C4-2B (cell line): Measurements from ENCODE around the gene BHLHE23.
A peak's percentile ranks its signal among the peaks of the same experiment; 100 is the strongest.

Experiments used
- H3K27ac ChIP-seq: fragments of 450-650 bp; 2 replicates; pipeline ENCODE4 v1.5.1; 2017
- CTCF ChIP-seq: fragments of 450-650 bp; conservative IDR thresholded peaks from 2 replicates; pipeline ENCODE4 v1.5.1; 2017; ENCODE audit warnings: mild to moderate bottlenecking
- ZFX ChIP-seq: fragments of 450-650 bp; IDR thresholded peaks from 2 replicates; pipeline ENCODE4 v1.6.1; 2017

The BHLHE23 gene

GRCh38 chr20:62957136-62958117, 49.3 kb downstream of the BHLHE23 start:
- no peak overlapping the region for H3K27ac ChIP-seq
- TF ChIP-seq CTCF (no peak), ZFX (no peak)

- TF ChIP-seq CTCF: no peak
- TF ChIP-seq ZFX: no peak
- H3K27ac ChIP-seq: peak overlapping the region; percentile 60
Observed at GRCh38 chr20:62956387-62957135, 50.2 kb downstream of the BHLHE23 start.
